Bronchial epithelial cell (primary cell): ENCODE data around the gene SLC13A1. TPM values are rescaled to one million over a fixed set of nuclear protein-coding genes. Genes with fewer than 3 reads are reported as not detected.
A peak's percentile ranks its signal among the peaks of the same experiment; 100 is the strongest.
"Not testable (repeated sequence)": the region's sequence is repeated elsewhere in the genome, so short reads cannot be mapped to it uniquely, and the experiment has no call there.

Experiments used
- DNase-seq: peaks from one replicate; pipeline ENCODE4 v3.0.0-alpha.2; 2010; ENCODE audit warnings: low read depth
- FAIRE-seq: peaks from 2 replicates; lab custom pipeline; 2011; peaks lifted over from hg19 to GRCh38; lab: Jason Lieb, UNC
- H3K27me3 ChIP-seq: 2 replicates; pipeline ENCODE4 v1.5.1; 2011; ENCODE audit warnings: low read length; ENCODE audit not compliant: control insufficient read depth, insufficient read depth
- H3K36me3 ChIP-seq: 2 replicates; pipeline ENCODE4 v1.5.1; 2011; ENCODE audit warnings: low read length; ENCODE audit not compliant: control insufficient read depth, insufficient read depth
- H3K4me3 ChIP-seq: 2 replicates; pipeline ENCODE4 v1.5.1; 2011; ENCODE audit warnings: mild to moderate bottlenecking, low read depth, low read length, control low read depth
- total RNA-seq: library from RNA; depleted of rRNA; stranded (reverse); fragments of >200 nt; gene quantifications from 2 replicates; pipeline ENCODE4 v1.2.1, GENCODE V29; 2014
- TF ChIP-seq, protein P1 (sequence below): IDR thresholded peaks from 2 replicates; pipeline ENCODE4 v1.5.1; 2011; ENCODE audit warnings: mild to moderate bottlenecking, moderate library complexity, low read length, control low read depth, inconsistent platforms; ENCODE audit not compliant: insufficient read depth, severe bottlenecking

Gene SLC13A1
- total RNA-seq, 1 donor from 2014 or later: not detected

DNA sequence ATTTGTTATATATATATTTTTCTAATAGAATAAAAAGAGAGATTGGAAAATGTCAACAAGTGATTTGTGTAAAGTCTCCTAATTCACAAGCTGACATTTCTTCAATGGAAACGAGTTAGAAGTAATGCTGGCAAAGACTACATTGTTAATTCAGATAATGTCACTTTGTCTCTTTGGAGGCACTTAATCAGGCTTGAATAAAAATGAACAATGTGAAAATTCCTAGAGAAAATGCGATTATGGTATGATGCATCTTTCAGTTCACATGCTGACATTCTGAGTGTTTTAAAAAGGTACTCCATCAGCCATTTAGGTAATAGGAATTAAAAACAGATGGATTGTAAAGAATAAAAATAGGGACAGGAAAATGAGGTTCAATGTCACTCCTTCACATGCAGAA, 100.1 kb downstream of the SLC13A1 start:
- TF ChIP-seq, protein P1, sequence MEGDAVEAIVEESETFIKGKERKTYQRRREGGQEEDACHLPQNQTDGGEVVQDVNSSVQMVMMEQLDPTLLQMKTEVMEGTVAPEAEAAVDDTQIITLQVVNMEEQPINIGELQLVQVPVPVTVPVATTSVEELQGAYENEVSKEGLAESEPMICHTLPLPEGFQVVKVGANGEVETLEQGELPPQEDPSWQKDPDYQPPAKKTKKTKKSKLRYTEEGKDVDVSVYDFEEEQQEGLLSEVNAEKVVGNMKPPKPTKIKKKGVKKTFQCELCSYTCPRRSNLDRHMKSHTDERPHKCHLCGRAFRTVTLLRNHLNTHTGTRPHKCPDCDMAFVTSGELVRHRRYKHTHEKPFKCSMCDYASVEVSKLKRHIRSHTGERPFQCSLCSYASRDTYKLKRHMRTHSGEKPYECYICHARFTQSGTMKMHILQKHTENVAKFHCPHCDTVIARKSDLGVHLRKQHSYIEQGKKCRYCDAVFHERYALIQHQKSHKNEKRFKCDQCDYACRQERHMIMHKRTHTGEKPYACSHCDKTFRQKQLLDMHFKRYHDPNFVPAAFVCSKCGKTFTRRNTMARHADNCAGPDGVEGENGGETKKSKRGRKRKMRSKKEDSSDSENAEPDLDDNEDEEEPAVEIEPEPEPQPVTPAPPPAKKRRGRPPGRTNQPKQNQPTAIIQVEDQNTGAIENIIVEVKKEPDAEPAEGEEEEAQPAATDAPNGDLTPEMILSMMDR: no peak
- FAIRE-seq (no peak), DNase-seq (no peak)
- no peak overlapping the region for H3K4me3 ChIP-seq
- H3K27me3 ChIP-seq: no peaks in the 10 kb centered on the region
- no peaks in the 10 kb centered on the region for H3K36me3 ChIP-seq

DNA sequence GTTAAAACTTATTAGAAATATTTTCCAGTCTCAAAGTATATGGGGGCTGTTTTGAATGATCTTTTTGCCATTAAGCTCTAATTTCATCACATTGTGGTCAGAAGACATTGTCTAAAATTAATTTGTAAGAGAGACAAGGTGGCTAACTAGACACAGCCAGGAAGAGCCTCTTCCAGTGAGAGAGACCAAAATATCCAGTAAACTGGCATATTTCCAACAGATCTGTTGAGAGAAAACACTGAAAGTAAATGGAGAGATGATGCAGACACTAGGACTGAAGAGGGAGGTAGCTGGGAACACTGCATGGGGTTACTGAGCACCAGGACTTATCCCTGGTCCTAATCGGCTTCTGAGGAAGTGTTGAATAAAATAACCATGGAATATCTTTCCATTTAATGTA, 102.8 kb downstream of the SLC13A1 start:
- Histone ChIP-seq H3K4me3 (no peak overlapping the region), H3K27me3 (no peaks in the 10 kb centered on the region), H3K36me3 (no peaks in the 10 kb centered on the region)
- DNase-seq: no peak
- FAIRE-seq: no peak
- TF ChIP-seq, protein P1: no peak

DNA sequence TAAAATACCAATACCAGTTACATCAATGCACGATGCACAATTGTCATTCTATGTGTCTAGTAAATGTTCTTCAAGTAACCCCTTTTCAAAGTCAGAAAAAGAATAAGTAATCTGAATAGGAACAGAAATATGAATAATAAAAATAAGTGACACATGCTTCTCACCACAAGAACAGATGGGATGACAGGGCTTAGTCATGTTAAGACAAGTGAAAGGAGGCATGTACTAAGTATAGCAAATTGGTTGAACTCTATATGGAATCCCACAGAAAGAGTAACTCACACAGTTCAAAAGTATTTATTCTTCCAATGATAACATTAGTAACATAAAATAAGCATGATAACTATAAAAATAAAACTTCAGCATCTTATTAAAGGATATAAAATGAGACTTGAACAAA, 103.3 kb downstream of the SLC13A1 start:
- no peak overlapping the region for H3K4me3 ChIP-seq
- no peaks in the 10 kb centered on the region for H3K36me3 ChIP-seq
- peak; percentile 65 for DNase-seq
- TF ChIP-seq, protein P1: no peak
- no peaks in the 10 kb centered on the region for H3K27me3 ChIP-seq
- FAIRE-seq: no peak

DNA sequence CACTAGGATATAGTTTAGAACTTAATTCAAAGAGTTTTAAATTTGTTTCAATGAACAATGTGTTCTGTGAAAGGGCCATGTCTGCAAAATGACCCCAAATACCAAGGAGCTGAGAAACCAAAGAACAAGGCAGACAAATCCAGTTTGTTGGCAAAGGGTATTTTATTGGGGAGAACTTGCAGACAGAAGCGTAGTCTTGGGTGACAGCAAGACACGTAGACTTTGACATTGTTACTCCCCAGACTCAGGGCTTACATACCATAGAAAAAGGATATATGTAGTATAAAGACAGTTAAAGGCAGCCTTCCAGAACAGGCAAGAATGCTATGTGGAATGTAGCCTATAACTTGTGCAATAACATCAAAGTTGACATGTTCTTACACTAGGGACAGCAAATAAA, 109.3 kb downstream of the SLC13A1 start:
- Histone ChIP-seq H3K27me3 (no peaks in the 10 kb centered on the region), H3K36me3 (no peaks in the 10 kb centered on the region), H3K4me3 (no peak overlapping the region)
- TF ChIP-seq, protein P1: no peak
- FAIRE-seq (no peak), DNase-seq (no peak)

DNA sequence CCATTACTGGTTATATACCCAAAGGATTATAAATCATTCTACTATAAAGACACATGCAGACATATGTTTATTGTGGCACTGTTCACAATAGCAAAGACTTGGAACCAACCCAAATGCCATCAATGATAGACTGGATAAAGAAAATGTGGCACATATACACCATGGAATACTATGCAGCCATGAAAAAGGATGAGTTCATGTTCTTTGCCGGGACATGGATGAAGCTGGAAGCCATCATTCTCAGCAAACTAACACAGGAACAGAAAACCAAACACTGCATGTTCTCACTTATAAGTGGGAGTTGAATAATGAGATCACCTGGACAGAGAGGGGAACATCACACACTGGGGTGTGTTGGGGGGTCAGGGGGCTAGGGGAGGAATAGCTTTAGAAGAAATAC, 112.9 kb downstream of the SLC13A1 start:
- not testable (repeated sequence) for H3K36me3 ChIP-seq, DNase-seq, FAIRE-seq, H3K27me3 ChIP-seq, H3K4me3 ChIP-seq

DNA sequence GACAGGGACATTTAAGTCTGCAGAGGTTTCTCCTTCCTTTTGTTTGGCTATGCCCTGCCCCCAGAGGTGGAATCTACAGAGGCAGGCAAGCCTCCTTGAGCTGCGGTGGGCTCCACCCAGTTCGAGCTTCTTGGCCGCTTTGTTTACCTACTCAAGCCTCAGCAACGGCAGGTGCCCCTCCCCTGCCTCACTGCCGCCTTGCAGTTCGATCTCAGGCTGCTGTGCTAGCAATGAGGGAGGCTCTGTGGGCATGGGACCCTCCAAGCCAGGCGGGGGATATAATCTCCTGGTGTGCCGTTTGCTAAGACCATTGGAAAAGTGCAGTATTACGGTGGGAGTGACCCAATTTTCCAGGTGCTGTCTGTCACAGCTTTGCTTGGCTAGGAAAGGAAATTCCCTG, 114.9 kb downstream of the SLC13A1 start:
- FAIRE-seq: not testable (repeated sequence)

DNA sequence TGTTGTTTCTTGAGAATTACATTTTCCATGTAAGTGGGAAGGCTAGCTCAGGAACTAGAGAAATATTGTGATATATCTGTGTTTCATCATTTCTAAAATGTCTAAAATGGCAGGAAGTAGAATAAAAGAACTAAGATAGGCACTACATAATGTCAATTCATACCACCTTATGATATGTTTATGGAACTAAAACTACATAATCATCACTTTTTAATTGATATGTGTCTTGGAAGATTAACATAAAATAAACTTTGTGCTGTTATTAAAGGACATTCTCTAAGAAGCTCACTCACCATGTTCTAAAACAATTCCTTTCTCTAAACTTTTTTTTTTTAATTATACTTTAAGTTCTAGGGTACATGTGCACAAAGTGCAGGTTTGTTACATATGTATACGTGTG, 120.7 kb downstream of the SLC13A1 start:
- H3K36me3 ChIP-seq: no peaks in the 10 kb centered on the region
- DNase-seq (no peak), FAIRE-seq (no peak)
- no peaks in the 10 kb centered on the region for H3K27me3 ChIP-seq
- no peak overlapping the region for H3K4me3 ChIP-seq
- TF ChIP-seq, protein P1: no peak

More for the DNA sequence above, 114.9 kb downstream of the SLC13A1 start:
- not testable (repeated sequence) for DNase-seq, H3K27me3 ChIP-seq, H3K4me3 ChIP-seq, H3K36me3 ChIP-seq
